ENCODE measurements around the gene LAMP1.
"Not testable (repeated sequence)": the region's sequence is repeated elsewhere in the genome, so short reads cannot be mapped to it uniquely, and the experiment has no call there.

LAMP1 gene

GRCh38 chr13:113327766-113328471, 30.9 kb downstream of the LAMP1 start:
- DNase-seq (ENCODE audit: low read depth) = no peak

GRCh38 chr13:113328851-113329250, 31.8 kb downstream of the LAMP1 start:
- DNase-seq (ENCODE audit: low read depth) = no peak

GRCh38 chr13:113329656-113330312, 32.7 kb downstream of the LAMP1 start:
- DNase-seq (ENCODE audit: low read depth) = no peak

- DNase-seq (ENCODE audit: low read depth) = no peak
Observed at GRCh38 chr13:113332615-113333014, 35.6 kb downstream of the LAMP1 start.

- DNase-seq (ENCODE audit: low read depth) = no peak
Observed at GRCh38 chr13:113333076-113333475, 36.0 kb downstream of the LAMP1 start.

- no peak for DNase-seq (ENCODE audit: low read depth)
Observed at GRCh38 chr13:113337556-113337955, 40.5 kb downstream of the LAMP1 start.

GRCh38 chr13:113337976-113338375, 40.9 kb downstream of the LAMP1 start:
- DNase-seq (ENCODE audit: low read depth) = no peak

- DNase-seq (ENCODE audit: low read depth) = no peak
Observed at GRCh38 chr13:113338451-113338850, 41.4 kb downstream of the LAMP1 start.

GRCh38 chr13:113342820-113343691, 46.0 kb downstream of the LAMP1 start:
- DNase-seq (ENCODE audit: low read depth) = no peak

- no peak for DNase-seq (ENCODE audit: low read depth)
Observed at GRCh38 chr13:113343692-113343968, 46.6 kb downstream of the LAMP1 start.

- no peak for DNase-seq (ENCODE audit: low read depth)
Observed at GRCh38 chr13:113345486-113345885, 48.4 kb downstream of the LAMP1 start.

GRCh38 chr13:113347736-113348225, 50.7 kb downstream of the LAMP1 start:
- not testable (repeated sequence) for DNase-seq (ENCODE audit: low read depth)

- DNase-seq (ENCODE audit: low read depth) = no peak
Observed at GRCh38 chr13:113348591-113348990, 51.6 kb downstream of the LAMP1 start.

- DNase-seq (ENCODE audit: low read depth) = no peak
Observed at GRCh38 chr13:113349050-113349449, 52.0 kb downstream of the LAMP1 start.

- DNase-seq (ENCODE audit: low read depth) = no peak
Observed at GRCh38 chr13:113349491-113349890, 52.5 kb downstream of the LAMP1 start.

- no peak for DNase-seq (ENCODE audit: low read depth)
Observed at GRCh38 chr13:113350065-113350937, 53.3 kb downstream of the LAMP1 start.

- no peak for DNase-seq (ENCODE audit: low read depth)
Observed at GRCh38 chr13:113350938-113351335, 53.9 kb downstream of the LAMP1 start.

- DNase-seq (ENCODE audit: low read depth) = no peak
Observed at GRCh38 chr13:113351514-113352026, 54.5 kb downstream of the LAMP1 start.

- no peak for DNase-seq (ENCODE audit: low read depth)
Observed at GRCh38 chr13:113353254-113353653, 56.2 kb downstream of the LAMP1 start.

GRCh38 chr13:113354831-113355610, 58.0 kb downstream of the LAMP1 start:
- DNase-seq (ENCODE audit: low read depth) = no peak

- no peak for DNase-seq (ENCODE audit: low read depth)
Observed at GRCh38 chr13:113355621-113356020, 58.6 kb downstream of the LAMP1 start.
